ENCODE measurements around the gene SBNO2.

The SBNO2 gene

DNA sequence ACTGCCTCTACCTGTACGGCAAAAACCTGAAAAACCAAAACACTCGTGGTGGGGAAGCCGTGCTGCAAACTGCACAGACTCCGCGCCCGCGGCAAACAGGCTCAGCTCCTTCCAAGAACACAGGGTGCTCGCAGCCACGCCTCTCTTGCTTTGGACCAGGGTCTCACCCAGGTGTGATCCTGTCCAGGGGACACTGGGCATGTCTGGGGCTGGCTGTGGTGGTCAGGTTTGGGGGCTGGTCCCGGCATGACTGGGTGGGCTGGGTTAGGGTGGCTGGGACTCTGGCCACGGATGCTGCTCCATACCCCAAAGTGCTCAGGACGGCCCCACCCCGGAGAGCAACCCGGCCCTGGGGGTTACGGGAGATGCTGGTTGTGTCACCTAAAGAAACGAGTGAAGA, 56.4 kb downstream of the SBNO2 start:
- TF ChIP-seq SIN3A (IDR thresholded peaks at IDR 0.05; ENCODE audit: borderline replicate concordance, insufficient read depth, low read length) (no peak), FOXP2 (optimal IDR thresholded peaks at IDR 0.05; ENCODE audit: borderline replicate concordance, extremely low read depth, extremely low read length, insufficient read depth) (no peak), POLR2AphosphoS5 (IDR thresholded peaks at IDR 0.05; ENCODE audit: low read depth, low read length) (no peak), TAF1 (IDR thresholded peaks at IDR 0.05; ENCODE audit: borderline replicate concordance, insufficient read depth, low read length) (no peak)
- TF ChIP-seq, protein P1, sequence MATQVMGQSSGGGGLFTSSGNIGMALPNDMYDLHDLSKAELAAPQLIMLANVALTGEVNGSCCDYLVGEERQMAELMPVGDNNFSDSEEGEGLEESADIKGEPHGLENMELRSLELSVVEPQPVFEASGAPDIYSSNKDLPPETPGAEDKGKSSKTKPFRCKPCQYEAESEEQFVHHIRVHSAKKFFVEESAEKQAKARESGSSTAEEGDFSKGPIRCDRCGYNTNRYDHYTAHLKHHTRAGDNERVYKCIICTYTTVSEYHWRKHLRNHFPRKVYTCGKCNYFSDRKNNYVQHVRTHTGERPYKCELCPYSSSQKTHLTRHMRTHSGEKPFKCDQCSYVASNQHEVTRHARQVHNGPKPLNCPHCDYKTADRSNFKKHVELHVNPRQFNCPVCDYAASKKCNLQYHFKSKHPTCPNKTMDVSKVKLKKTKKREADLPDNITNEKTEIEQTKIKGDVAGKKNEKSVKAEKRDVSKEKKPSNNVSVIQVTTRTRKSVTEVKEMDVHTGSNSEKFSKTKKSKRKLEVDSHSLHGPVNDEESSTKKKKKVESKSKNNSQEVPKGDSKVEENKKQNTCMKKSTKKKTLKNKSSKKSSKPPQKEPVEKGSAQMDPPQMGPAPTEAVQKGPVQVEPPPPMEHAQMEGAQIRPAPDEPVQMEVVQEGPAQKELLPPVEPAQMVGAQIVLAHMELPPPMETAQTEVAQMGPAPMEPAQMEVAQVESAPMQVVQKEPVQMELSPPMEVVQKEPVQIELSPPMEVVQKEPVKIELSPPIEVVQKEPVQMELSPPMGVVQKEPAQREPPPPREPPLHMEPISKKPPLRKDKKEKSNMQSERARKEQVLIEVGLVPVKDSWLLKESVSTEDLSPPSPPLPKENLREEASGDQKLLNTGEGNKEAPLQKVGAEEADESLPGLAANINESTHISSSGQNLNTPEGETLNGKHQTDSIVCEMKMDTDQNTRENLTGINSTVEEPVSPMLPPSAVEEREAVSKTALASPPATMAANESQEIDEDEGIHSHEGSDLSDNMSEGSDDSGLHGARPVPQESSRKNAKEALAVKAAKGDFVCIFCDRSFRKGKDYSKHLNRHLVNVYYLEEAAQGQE (IDR thresholded peaks at IDR 0.05; ENCODE audit: insufficient read depth in 1 of 2, low read depth in 2 of 2, low read length in 2 of 2) = no peak

DNA sequence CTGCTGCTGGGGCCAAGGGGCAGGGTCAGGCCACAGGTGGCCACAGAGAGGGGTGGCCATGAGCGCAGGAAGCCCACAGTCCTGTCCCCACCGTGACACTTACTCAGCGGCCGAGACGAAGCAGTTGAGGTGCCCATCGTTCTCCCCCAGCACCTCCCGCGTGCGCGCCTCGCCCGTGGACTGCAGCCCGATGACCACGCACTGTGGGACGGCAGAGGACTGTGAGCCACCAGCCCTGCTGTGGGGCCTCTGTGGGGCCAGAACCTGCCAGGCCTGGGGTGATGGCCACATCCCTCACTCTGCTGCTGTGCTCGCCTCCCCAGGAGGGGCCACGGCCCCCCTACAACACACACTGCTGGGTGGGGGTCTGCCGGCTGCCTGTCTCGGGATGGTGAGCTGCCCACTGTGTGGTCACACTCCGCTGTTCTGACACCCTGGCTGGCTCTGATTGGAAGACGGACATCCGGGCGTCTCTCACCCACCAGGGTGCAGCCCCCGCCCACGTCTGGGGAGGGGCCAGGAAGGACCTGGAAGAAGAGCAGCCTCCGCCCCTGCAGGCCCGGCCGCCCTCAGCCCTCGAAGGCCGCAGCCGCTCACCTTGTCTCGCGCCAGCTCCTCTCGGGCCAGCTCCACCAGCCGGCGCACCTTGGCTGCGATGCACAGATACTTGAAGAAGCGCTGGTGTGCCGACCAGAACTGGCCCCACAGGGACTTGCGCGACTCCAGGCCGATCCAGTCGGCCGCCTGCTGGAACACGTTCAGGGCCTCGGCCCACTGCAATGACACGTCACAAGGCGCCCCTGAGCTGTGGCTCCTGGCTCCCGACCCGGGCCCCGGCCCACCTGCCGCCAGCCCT, 57.1 kb downstream of the SBNO2 start:
- TF ChIP-seq POLR2AphosphoS5 (IDR thresholded peaks at IDR 0.05; ENCODE audit: low read depth, low read length) = no peak
- TF ChIP-seq SIN3A (IDR thresholded peaks at IDR 0.05; ENCODE audit: borderline replicate concordance, insufficient read depth, low read length) = no peak
- no peak for TF ChIP-seq FOXP2 (optimal IDR thresholded peaks at IDR 0.05; ENCODE audit: borderline replicate concordance, extremely low read depth, extremely low read length, insufficient read depth)
- TF ChIP-seq, protein P1 (IDR thresholded peaks at IDR 0.05; ENCODE audit: insufficient read depth in 1 of 2, low read depth in 2 of 2, low read length in 2 of 2) = no peak
- no peak for TF ChIP-seq TAF1 (IDR thresholded peaks at IDR 0.05; ENCODE audit: borderline replicate concordance, insufficient read depth, low read length)

DNA sequence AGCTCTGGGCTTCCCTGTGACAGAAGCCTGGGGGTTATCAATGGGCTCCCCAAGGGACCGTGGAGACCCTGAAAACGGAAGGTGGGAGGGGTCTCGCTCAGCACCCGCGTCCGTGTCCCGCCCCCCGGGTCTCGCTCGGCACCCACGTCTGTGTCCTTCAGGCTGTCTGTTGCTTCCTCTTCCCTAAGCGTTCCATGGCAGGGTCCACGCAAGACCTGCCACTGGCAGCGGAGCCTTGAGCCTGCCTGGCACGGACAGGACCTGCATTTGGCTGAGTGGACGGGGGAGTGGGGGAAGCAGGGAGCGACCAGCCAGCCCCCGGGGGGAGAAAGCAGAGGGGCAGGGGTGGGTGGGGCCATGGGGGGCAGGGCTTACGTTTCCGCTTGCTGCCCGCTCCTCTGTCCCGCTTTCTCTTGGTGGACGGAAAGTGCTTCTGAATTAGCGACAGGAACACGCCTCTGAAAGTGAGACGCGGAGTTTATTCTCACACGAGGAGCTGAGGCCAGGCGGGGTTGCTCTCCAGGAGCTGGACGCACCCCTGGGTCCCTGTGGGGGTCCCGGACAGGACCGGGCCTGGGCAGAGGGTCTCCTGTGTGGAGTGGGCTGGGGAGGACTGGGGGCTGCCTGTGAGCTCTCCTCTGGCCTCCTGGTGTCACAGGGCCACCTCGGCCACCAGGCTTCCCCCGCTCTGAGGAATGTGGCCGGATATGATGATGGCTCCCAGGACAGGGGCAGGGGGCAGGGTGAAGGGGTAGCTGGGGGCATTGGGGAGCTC, 58.2 kb downstream of the SBNO2 start:
- TF ChIP-seq TAF1 (IDR thresholded peaks at IDR 0.05; ENCODE audit: borderline replicate concordance, insufficient read depth, low read length) (no peak), FOXP2 (optimal IDR thresholded peaks at IDR 0.05; ENCODE audit: borderline replicate concordance, extremely low read depth, extremely low read length, insufficient read depth) (no peak), SIN3A (IDR thresholded peaks at IDR 0.05; ENCODE audit: borderline replicate concordance, insufficient read depth, low read length) (no peak), POLR2AphosphoS5 (IDR thresholded peaks at IDR 0.05; ENCODE audit: low read depth, low read length) (no peak)
- TF ChIP-seq, protein P1 (IDR thresholded peaks at IDR 0.05; ENCODE audit: insufficient read depth in 1 of 2, low read depth in 2 of 2, low read length in 2 of 2) = no peak

DNA sequence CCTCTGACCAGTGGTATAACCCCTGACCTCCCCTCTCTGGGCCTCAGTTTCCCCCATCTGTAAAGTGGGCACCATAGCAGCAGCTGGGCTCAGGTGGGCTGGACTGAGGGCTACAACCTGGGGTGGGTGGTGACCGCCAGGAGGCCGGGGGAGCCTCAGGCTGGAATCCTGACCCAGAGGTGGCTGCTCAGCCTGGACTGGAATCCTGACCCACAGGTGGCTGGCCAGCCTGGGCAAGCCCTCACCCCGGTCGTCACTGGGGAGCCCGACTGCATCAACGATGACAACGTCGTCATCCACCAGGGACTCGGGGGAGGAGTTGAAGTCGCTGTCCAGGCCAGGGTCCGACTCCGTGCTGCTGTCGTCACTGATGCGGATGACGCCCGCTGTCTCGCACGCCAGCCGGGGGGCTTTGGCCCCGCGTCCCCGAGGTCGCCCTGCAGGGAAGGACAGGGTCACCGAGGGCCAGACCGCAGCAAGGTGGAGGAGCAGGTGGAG, 60.0 kb downstream of the SBNO2 start:
- TF ChIP-seq POLR2AphosphoS5 (IDR thresholded peaks at IDR 0.05; ENCODE audit: low read depth, low read length) = no peak
- TF ChIP-seq, protein P1 (IDR thresholded peaks at IDR 0.05; ENCODE audit: insufficient read depth in 1 of 2, low read depth in 2 of 2, low read length in 2 of 2) = no peak
- no peak for TF ChIP-seq FOXP2 (optimal IDR thresholded peaks at IDR 0.05; ENCODE audit: borderline replicate concordance, extremely low read depth, extremely low read length, insufficient read depth)
- no peak for TF ChIP-seq TAF1 (IDR thresholded peaks at IDR 0.05; ENCODE audit: borderline replicate concordance, insufficient read depth, low read length)
- no peak for TF ChIP-seq SIN3A (IDR thresholded peaks at IDR 0.05; ENCODE audit: borderline replicate concordance, insufficient read depth, low read length)
